Amniotic epithelial cell (primary cell): ENCODE results near the gene DYNC2I2.
"Not testable (repeated sequence)": the region's sequence is repeated elsewhere in the genome, so short reads cannot be mapped to it uniquely, and the experiment has no call there.

Experiments used
- DNase-seq: peaks from one replicate; pipeline ENCODE4 v3.0.0-alpha.2; 2010; ENCODE audit warnings: low read depth

The DYNC2I2 gene

GRCh38 chr9:128615571-128615970 lies 41.1 kb downstream of the DYNC2I2 start:
- DNase-seq: no peak

DNA sequence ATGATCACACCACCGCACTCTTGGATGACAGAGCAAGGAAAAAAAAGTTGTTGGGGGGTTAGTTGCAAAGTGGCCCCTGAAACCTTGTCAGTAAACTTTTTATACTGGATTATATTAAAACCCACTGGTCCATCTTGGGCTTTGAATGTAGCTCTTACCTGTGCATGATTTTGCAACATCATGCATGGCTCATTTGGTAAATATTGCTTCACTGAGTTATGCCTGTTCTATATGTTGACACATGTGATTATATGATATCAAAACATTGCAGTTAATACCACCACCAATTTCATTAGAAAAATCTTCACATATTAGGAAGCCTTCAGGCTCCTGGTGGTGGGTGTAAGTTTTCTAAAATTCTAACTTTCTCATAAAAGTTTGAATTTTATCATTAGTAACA lies 41.9 kb downstream of the DYNC2I2 start:
- DNase-seq: no peak

GRCh38 chr9:128611600-128612394 lies 44.9 kb downstream of the DYNC2I2 start:
- no peak for DNase-seq

DNA sequence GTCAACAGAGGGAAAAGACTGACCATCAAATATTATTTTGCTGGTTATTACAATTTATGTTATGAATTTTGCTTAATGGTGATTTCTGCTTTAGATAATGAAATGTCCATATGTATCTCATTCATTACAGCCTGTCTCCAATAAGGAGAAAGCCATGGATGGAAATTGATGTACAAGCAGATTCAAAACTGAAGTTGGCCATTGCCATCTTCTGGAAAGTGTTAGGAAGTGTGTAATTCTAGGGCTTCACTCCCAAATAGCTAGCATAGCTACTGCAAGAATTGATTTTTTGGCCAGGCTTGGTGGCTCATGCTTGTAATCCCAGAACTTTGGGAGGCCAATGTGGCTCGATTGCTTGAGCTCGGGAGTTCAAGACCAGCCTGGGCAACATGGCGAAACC lies 45.8 kb downstream of the DYNC2I2 start:
- DNase-seq: no peak

GRCh38 chr9:128607642-128608350 lies 48.9 kb downstream of the DYNC2I2 start:
- peak; percentile 40 for DNase-seq

GRCh38 chr9:128603697-128604096 lies 53.0 kb downstream of the DYNC2I2 start:
- no peak for DNase-seq

- no peak for DNase-seq
These were observed 56.5 kb downstream of the DYNC2I2 start for GRCh38 chr9:128600099-128600498.

DNA sequence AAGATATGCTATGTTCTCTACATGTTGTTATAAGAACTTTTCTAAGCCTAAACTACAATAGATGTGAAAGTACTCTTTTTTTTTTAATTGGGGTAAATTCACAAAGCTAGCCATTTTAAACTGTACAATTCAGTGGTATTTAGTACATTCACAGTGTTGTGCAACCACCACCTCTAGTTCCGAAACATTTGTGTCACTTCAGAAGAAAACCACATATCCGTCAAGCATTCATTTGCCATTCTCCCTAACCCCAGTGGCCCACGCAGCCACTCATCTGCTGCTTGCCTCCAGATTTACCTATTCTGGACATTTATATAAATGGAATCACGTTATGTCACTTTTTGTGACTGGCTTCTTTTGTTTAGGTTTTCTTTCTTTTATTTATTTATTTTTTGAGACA lies 61.2 kb downstream of the DYNC2I2 start:
- DNase-seq: peak; percentile 74

- DNase-seq: no peak
These were observed 62.8 kb downstream of the DYNC2I2 start for GRCh38 chr9:128593856-128594255.

DNA sequence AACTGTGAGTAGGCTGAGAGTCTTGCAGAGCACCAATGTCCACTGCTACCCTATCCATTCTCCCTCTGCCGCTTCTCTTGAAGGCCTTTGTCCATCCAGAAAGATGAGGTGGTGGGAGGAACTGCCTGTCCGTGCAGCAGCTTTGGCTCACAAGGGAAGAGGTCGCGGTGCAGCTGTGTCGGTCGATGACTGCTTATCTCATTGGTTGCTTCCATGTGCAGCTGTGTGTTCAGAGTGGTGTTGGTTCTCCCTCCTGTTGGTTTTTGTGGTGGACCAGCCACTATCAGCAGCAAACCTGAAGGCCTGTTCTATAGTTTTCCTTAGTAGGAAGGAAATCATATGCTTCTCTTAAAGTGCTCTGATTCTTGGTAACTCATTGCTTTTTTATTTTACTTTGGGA lies 63.6 kb downstream of the DYNC2I2 start:
- no peak for DNase-seq

- DNase-seq: no peak
These were observed 67.9 kb downstream of the DYNC2I2 start for GRCh38 chr9:128588581-128589233.

DNA sequence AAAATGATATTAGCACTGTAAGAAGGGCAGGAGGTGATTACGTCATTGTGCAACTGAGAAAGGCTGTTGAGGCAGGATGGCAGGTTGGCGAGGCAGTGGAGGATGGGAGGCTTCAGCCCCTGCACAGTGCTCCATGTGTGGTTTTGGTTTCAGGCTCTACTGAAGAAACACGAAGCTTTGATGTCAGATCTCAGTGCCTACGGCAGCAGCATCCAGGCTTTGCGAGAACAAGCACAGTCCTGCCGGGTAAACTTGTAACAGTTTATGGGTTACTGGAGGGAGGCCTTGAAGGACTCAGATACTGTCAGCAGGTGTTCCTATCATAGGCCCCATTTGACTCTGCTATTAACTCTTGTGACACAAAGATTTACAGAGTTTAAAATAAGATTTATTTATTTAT lies 69.2 kb downstream of the DYNC2I2 start:
- DNase-seq: peak; percentile 15

GRCh38 chr9:128586934-128587333 lies 69.7 kb downstream of the DYNC2I2 start:
- peak; percentile 59 for DNase-seq

DNA sequence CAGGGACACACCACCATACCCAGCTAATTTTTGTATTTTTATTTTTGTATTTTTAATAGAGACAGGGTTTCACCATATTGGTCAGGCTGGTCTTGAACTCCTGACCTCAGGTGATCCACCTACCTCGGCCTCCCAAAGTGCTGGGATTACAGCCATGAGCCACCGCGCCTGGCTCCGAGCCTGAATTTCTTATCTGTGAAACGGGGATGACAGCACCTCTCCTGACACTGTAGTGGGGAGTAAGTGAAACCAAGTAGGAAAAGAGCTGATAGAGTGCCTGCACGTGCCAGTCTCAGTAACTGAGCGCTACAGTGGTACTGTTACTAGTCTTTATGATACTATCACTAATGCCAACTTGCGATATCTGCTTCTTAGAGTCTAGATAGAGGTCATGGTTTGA lies 71.5 kb downstream of the DYNC2I2 start:
- DNase-seq: not testable (repeated sequence)
